ENCODE data around the gene CNIH2. TPM values are rescaled to one million over a fixed set of nuclear protein-coding genes. Genes with fewer than 3 reads are reported as not detected.

CNIH2 gene
- total and polyA plus RNA-seq, 8 donors, result 0.81 to 5.2 (median 3.6) TPM

DNA sequence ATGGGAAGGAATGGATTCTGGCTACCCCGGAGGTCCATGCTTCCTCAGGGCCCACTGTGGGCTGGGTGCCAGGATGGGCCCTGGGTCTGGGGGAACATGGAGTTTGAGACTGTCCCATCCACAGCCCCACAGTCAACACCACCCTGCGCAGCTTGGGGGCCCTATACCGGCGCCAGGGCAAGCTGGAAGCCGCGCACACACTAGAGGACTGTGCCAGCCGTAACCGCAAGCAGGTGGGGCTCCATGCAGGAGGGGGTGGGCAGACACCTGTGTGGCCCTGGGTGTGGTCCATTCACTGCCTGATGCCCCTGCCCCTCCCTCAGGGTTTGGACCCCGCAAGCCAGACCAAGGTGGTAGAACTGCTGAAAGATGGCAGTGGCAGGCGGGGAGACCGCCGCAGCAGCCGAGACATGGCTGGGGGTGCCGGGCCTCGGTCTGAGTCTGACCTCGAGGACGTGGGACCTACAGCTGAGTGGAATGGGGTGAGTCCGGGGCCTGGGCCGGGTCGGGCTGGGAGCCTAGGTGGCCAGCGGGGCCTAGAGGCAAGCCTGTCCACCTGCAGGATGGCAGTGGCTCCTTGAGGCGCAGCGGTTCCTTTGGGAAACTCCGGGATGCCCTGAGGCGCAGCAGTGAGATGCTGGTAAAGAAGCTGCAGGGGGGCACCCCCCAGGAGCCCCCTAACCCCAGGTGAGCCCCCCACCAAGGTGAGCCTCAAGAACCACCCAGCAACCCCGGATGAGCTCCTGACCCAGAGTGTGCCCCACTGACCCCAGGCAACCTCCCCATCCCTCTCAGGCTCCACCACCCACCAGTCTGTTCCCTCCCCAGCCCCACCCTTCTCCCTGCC is 12.2 kb upstream of the CNIH2 start:
- Histone ChIP-seq H3K36me3 (peaks cover 0 to 48% of the 10 kb centered on the region in 2 donors), H3K27ac (no peak overlapping the region), H3K4me1 (peaks cover 9 to 30% of the 10 kb centered on the region in 2 donors), H3K27me3 (no peaks in the 10 kb centered on the region), H3K9me3 (no peaks in the 10 kb centered on the region), H3K4me3 (no peak overlapping the region)
- intact Hi-C loops (cut with DNase I), result no loop called here
- TF ChIP-seq, protein P1, sequence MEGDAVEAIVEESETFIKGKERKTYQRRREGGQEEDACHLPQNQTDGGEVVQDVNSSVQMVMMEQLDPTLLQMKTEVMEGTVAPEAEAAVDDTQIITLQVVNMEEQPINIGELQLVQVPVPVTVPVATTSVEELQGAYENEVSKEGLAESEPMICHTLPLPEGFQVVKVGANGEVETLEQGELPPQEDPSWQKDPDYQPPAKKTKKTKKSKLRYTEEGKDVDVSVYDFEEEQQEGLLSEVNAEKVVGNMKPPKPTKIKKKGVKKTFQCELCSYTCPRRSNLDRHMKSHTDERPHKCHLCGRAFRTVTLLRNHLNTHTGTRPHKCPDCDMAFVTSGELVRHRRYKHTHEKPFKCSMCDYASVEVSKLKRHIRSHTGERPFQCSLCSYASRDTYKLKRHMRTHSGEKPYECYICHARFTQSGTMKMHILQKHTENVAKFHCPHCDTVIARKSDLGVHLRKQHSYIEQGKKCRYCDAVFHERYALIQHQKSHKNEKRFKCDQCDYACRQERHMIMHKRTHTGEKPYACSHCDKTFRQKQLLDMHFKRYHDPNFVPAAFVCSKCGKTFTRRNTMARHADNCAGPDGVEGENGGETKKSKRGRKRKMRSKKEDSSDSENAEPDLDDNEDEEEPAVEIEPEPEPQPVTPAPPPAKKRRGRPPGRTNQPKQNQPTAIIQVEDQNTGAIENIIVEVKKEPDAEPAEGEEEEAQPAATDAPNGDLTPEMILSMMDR (IDR thresholded peaks at IDR 0.05), result no peak
- ATAC-seq (no peak), DNase-seq (no peak)

DNA sequence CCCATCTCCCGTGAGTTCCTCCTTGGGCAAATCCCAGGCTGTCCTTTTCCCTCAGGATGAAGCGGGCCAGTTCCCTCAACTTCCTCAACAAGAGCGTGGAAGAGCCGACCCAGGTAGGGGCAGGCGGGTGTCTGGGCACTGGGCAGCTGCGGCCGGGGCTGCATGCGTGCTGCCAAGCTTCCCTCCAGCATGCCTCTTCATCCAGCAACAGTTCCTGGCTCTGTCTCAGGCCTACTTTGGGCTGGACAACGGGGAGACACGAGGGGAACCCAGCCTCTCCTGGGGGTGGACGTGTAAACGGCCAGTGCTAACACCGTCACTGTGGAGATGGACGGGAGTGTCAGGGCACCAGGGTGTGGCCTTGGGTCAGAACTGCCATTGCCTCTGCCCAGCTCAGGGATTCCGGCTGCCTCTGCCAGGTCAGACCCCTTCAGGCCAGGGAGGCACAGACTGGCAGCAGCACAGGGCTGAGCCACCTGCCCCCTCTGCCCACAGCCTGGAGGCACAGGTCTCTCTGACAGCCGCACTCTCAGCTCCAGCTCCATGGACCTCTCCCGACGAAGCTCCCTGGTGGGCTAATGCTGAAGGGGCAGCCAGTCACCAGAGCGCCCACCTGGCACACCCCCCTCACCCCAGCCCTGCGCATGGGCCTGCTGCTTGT is 11.5 kb upstream of the CNIH2 start:
- DNase-seq (no peak), ATAC-seq (no peak)
- H3K4me1 ChIP-seq, result peaks cover 9 to 30% of the 10 kb centered on the region in 2 donors
- no peaks in the 10 kb centered on the region for H3K9me3 ChIP-seq
- peak overlapping the region; percentile 93 to 94 for H3K27ac ChIP-seq
- peak overlapping the region; percentile 41 to 95 for H3K4me3 ChIP-seq
- peaks cover 0 to 42% of the 10 kb centered on the region in 2 donors for H3K36me3 ChIP-seq
- intact Hi-C loops (cut with DNase I), result no loop called here
- TF ChIP-seq, protein P1 (IDR thresholded peaks at IDR 0.05), result no peak
- H3K27me3 ChIP-seq, result no peaks in the 10 kb centered on the region

DNA sequence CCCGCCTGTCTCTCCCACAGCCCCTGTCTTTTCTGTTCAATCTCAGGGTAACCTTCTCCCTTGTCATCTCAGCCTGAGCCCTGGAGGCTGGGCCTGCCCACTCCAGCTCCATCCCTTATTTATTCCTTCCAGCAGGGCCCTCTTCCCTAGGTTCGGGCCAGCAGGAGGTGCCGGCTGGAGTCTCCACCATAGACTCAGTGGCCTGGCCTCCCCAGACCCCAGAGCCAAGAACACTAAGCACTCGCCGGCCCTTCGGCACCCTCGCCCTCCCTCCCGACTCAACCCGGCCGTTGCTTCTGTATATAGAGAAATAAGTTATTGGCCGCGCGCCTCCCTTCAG is 11.0 kb upstream of the CNIH2 start:
- intact Hi-C loops (cut with DNase I), result no loop called here
- peak overlapping the region; percentile 41 to 95 for H3K4me3 ChIP-seq

DNA sequence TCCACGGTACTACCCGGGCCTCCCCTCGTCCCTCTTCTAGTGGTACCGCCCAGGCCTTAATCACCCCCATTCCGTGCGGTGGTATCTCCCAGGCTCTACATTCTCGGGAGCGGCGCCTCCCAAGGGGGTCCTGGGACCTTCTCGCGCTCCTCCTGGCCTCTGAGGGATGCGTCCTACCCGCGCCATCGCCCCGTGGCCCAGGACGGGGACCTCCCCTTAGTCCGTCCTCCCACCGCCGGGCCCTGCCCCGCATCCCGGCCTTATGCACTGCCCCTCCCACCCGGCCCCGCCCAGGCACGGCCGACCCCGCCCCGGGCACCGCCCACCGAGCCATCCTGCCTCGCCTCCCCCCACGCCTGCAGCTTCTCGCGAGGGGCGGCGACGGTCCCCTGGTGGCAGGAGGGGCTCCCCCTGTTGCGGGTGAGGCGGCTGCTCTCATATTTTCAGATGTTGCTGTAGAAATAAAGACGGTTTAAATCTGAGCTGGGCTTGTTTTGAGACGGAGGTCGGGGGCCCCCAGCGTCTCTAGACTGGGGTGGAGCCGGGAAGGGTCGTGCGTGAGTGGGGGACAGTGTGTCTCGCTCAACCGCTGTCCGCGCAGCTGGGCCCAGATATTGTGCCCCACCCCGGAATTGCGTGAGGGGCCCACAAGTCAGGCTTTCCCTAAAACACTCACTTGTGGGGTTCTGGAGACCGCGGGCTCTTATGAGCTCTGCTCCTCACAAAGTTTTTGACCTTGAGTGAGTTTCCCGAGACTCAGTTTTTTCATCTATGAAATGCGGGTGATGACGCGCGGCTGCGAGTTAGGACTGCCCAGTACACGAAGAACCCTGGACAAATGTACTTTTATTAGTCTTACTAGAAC is 10.4 kb upstream of the CNIH2 start:
- peaks cover 0 to 42% of the 10 kb centered on the region in 2 donors for H3K36me3 ChIP-seq
- TF ChIP-seq, protein P1 (IDR thresholded peaks at IDR 0.05), result no peak
- H3K9me3 ChIP-seq, result no peaks in the 10 kb centered on the region
- ATAC-seq, result peak; percentile 87
- no peaks in the 10 kb centered on the region for H3K27me3 ChIP-seq
- intact Hi-C loops (cut with DNase I), result no loop called here
- peak; percentile 88 to 97 (median 92) for DNase-seq
- peaks cover 9 to 30% of the 10 kb centered on the region in 2 donors for H3K4me1 ChIP-seq
- peak overlapping the region; percentile 93 to 94 for H3K27ac ChIP-seq
- peak overlapping the region; percentile 41 to 95 for H3K4me3 ChIP-seq

More for the DNA sequence above, 11.0 kb upstream of the CNIH2 start:
- H3K9me3 ChIP-seq, result no peaks in the 10 kb centered on the region
- ATAC-seq (no peak), DNase-seq (no peak)
- H3K27ac ChIP-seq, result peak overlapping the region; percentile 93 to 94
- TF ChIP-seq, protein P1 (IDR thresholded peaks at IDR 0.05), result no peak
- H3K27me3 ChIP-seq, result no peaks in the 10 kb centered on the region
- peaks cover 9 to 30% of the 10 kb centered on the region in 2 donors for H3K4me1 ChIP-seq
- H3K36me3 ChIP-seq, result peaks cover 0 to 42% of the 10 kb centered on the region in 2 donors

Measured in left lung (tissue), 10 donors.